Transverse colon (tissue), 4 donors: ENCODE measurements around the gene CEP78.

Experiments
- CTCF ChIP-seq, 5 experiments: fragments of 200-600 bp in 3 of 5; fragments of 450-650 bp in 2 of 5; sonication (generic) in 3 of 5; IDR thresholded peaks; 1 replicate in 2 of 5; 2 replicates in 3 of 5; pipeline ENCODE4 v1.5.1; 2016 to 2017; ENCODE audit warnings: antibody characterized with exemption in 5 of 5, inconsistent platforms in 3 of 5, mild to moderate bottlenecking in 2 of 5, moderate library complexity in 1 of 5
- POLR2A ChIP-seq: fragments of 450-650 bp; IDR thresholded peaks from one replicate; pipeline ENCODE4 v1.6.1; 2016; ENCODE audit warnings: antibody characterized with exemption, mild to moderate bottlenecking, moderate library complexity
- POLR2AphosphoS5 ChIP-seq, 3 donors: sonication (generic); formaldehyde crosslinking; IDR thresholded peaks; one replicate each; pipeline ENCODE4 v1.6.1; 2016; ENCODE audit warnings: antibody characterized with exemption in 3 of 3

- no peak for TF ChIP-seq CTCF (IDR thresholded peaks at IDR 0.05)
- no peak for TF ChIP-seq POLR2A
- TF ChIP-seq POLR2AphosphoS5 (IDR thresholded peaks at IDR 0.05), result no peak
Observed at GRCh38 chr9:78306222-78307076, 70.6 kb downstream of the CEP78 start.
